Calu3 (cell line): ENCODE results near the gene MEI1. TPM values are rescaled to one million over a fixed set of nuclear protein-coding genes. Genes with fewer than 3 reads are reported as not detected.

Source experiments
- BruUV-seq: library from RNA; stranded (reverse); fragments of 400-500 nt; replicated peaks from 2 replicates; lab custom pipeline; 2021; lab: Mats Ljungman, UMichigan
- CTCF ChIA-PET: fragments of 300-600 bp; sonication (Branson Sonifier 250); formaldehyde crosslinking; loops from one replicate; lab custom pipeline; 2022; ENCODE audit warnings: antibody characterized with exemption; lab: Charles Lee
- DNase-seq: peaks from one replicate; pipeline ENCODE4 v3.0.0; 2022
- H3K27ac Mint-ChIP-seq: one replicate; pipeline ENCODE4 v1.8.0; 2022; ENCODE audit warnings: mixed read lengths; ENCODE audit not compliant: unreplicated experiment
- H3K27me3 Mint-ChIP-seq: one replicate; pipeline ENCODE4 v1.8.0; 2022; ENCODE audit warnings: mixed read lengths; ENCODE audit not compliant: unreplicated experiment
- H3K36me3 Mint-ChIP-seq: one replicate; pipeline ENCODE4 v1.8.0; 2022; ENCODE audit warnings: mild to moderate bottlenecking, moderate library complexity, mixed read lengths; ENCODE audit not compliant: insufficient read depth, unreplicated experiment
- H3K4me1 Mint-ChIP-seq: one replicate; pipeline ENCODE4 v1.8.0; 2022; ENCODE audit warnings: mild to moderate bottlenecking, low read depth, mixed read lengths; ENCODE audit not compliant: unreplicated experiment
- H3K4me3 Mint-ChIP-seq: one replicate; pipeline ENCODE4 v1.8.0; 2022; ENCODE audit warnings: mild to moderate bottlenecking, low read depth, moderate library complexity, mixed read lengths; ENCODE audit not compliant: unreplicated experiment
- H3K9me3 Mint-ChIP-seq: one replicate; pipeline ENCODE4 v1.8.0; 2022; ENCODE audit warnings: low read depth, mixed read lengths; ENCODE audit not compliant: unreplicated experiment
- intact Hi-C: fragments of 100-400 bp; cut with micrococcal nuclease; formaldehyde crosslinking; loops from one replicate; pipeline ENCODE4 v1.10.0; 2022; ENCODE audit not compliant: unreplicated experiment
- total RNA-seq: library from RNA; stranded (reverse); gene quantifications from 2 replicates; pipeline ENCODE4 v1.2.3, GENCODE V29; 2022
- TF ChIP-seq, protein P1 (sequence below): fragments of 200-600 bp; IDR thresholded peaks from one replicate; pipeline ENCODE4 v1.8.0; 2022; ENCODE audit warnings: antibody characterized with exemption; ENCODE audit not compliant: unreplicated experiment

Gene MEI1
- total RNA-seq, 1 experiment from 2014 or later, result 0.68 TPM

DNA sequence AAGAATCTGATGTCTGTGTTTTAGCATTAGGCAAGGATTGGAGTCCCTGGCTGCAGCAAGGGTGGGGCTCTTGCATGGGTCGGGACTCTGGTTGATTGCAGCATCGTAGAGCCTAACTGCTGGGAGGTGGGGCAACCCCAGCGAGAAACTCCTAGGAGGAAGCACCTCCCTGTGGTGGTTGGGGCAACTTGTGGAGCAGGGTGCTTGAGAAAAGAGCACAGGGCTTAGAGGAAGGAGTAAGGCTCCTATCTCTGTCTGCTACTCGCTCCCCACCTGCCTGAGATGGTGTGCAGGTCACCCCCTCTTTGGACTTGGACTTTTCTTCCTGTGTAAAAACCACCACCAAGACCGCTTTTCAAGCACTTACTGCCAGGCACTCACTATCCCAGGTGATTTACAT, 149.2 kb downstream of the MEI1 start:
- DNase-seq, result peak; percentile 56
- CTCF ChIA-PET, result interaction anchor here (0.5 kb wide), 1 partner anchor 683 kb away, joined by 4 read pairs; no protein-coding TSS in a partner anchor

More for the DNA sequence above, 149.2 kb downstream of the MEI1 start:
- TF ChIP-seq, protein P1, sequence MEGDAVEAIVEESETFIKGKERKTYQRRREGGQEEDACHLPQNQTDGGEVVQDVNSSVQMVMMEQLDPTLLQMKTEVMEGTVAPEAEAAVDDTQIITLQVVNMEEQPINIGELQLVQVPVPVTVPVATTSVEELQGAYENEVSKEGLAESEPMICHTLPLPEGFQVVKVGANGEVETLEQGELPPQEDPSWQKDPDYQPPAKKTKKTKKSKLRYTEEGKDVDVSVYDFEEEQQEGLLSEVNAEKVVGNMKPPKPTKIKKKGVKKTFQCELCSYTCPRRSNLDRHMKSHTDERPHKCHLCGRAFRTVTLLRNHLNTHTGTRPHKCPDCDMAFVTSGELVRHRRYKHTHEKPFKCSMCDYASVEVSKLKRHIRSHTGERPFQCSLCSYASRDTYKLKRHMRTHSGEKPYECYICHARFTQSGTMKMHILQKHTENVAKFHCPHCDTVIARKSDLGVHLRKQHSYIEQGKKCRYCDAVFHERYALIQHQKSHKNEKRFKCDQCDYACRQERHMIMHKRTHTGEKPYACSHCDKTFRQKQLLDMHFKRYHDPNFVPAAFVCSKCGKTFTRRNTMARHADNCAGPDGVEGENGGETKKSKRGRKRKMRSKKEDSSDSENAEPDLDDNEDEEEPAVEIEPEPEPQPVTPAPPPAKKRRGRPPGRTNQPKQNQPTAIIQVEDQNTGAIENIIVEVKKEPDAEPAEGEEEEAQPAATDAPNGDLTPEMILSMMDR, result no peak
- peaks cover 53% of the 10 kb centered on the region for H3K4me1 Mint-ChIP-seq
- H3K4me3 Mint-ChIP-seq, result no peak overlapping the region
- intact Hi-C loops, result no loop called here
- no peak overlapping the region for H3K27ac Mint-ChIP-seq
- no TSS peak for BruUV-seq
- no peaks in the 10 kb centered on the region for H3K27me3 Mint-ChIP-seq
- no peaks in the 10 kb centered on the region for H3K9me3 Mint-ChIP-seq
- H3K36me3 Mint-ChIP-seq, result peaks cover 16% of the 10 kb centered on the region

Other genes with a start within 250 kb of the MEI1 start
- gene PHF5A, start 230.8 kb upstream of the MEI1 start, total RNA-seq, result 53.3 and 68.5 TPM in 2 replicates
- 94.0 and 94.5 TPM in 2 replicates for gene ACO2, start 230.4 kb upstream of the MEI1 start, total RNA-seq
- gene POLR3H, start 155.0 kb upstream of the MEI1 start, total RNA-seq, result 49.7 and 53.8 TPM in 2 replicates
- not detected in 2 replicates for gene CSDC2, start 138.5 kb upstream of the MEI1 start, total RNA-seq
- gene PMM1, start 109.7 kb upstream of the MEI1 start, total RNA-seq, result 18.0 and 20.6 TPM in 2 replicates
- 63.7 and 64.5 TPM in 2 replicates for gene DESI1, start 78.5 kb upstream of the MEI1 start, total RNA-seq
- 369 and 401 TPM in 2 replicates for gene XRCC6, start 78.2 kb upstream of the MEI1 start, total RNA-seq
- 205 and 213 TPM in 2 replicates for gene SNU13, start 10.6 kb upstream of the MEI1 start, total RNA-seq
- 18.4 and 20.1 TPM in 2 replicates for gene CCDC134, start 101.2 kb downstream of the MEI1 start, total RNA-seq
- gene SREBF2, start 133.6 kb downstream of the MEI1 start, total RNA-seq, result 145 and 159 TPM in 2 replicates
- not detected in 2 replicates for gene SHISA8, start 215.6 kb downstream of the MEI1 start, total RNA-seq
- gene TNFRSF13C, start 227.3 kb downstream of the MEI1 start, total RNA-seq, result 1.4 and 1.5 TPM in 2 replicates
- 46.7 and 69.3 TPM in 2 replicates for gene CENPM, start 247.6 kb downstream of the MEI1 start, total RNA-seq